Measurements from ENCODE around the gene ARHGDIA.

Gene ARHGDIA

DNA sequence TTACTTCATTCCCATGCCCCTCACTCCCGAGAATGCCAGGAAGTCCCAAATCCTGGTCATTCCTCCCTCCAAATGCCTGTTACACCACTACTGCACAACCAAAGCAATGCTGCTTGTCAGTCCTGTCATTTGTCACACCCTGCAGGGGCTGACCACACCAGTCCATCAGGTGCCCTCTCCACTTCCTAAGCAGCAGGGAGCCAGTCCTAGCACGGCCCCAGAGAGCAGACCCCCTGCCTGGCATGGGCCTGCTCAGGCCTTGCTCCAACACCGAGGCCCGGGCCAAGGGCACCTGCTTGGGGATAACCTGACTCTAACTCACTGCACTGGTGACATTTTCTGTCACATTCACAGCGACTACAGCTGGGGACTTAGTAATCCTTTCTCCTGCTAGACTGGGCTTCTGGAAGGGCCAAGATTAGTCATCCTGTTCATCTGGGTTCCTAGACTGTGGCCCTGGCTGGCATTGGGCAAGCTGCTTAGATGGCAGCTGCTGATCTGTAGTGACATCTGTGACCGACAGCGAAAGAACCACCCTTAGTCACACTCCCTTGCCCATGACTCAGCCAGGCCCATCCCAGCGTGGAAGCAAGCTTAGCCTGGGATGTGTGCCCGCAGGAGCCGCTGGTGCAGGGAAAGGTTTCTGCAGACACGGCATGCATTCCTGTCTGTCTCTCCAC lies 14.9 kb upstream of the ARHGDIA start:
- DNase-seq = no peak

DNA sequence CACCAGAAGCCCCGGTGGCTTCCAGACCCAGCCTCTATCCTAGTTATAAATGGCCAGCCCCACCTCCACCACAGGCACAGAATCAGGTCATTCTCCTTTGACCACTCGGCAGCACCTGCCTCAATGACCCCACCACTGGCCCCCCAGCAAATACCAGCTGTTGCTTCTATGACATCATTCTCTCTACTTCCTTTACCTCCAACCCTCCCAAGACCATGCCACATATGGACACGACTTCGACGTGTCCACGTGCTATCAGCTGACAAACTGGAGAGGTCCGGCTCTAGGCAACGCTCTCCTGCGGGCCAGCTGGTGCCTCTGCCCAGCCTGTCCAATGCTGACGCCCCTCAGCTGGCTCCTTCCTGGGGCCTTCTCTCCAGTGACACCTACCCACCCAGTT lies 14.3 kb upstream of the ARHGDIA start:
- DNase-seq = no peak

DNA sequence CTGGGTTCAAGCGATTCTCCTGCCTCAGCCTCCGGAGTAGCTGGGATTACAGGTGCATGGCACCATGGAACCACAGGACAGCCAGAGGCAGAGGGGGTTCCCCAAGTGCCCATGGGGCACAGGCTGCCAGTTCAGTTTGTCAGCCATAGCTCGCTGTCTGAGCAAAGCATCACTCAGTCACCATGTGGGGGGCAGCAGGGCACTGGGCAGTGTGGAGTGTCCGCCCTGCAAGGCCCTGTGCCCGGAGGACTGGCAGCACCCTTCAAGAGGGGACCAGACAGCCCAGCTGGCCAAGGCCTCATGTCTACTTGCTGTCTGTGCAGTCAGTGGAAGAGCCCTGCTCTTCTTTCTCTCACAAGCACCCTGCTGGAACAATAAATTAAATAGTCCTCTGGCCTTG lies 13.8 kb upstream of the ARHGDIA start:
- DNase-seq = no peak

DNA sequence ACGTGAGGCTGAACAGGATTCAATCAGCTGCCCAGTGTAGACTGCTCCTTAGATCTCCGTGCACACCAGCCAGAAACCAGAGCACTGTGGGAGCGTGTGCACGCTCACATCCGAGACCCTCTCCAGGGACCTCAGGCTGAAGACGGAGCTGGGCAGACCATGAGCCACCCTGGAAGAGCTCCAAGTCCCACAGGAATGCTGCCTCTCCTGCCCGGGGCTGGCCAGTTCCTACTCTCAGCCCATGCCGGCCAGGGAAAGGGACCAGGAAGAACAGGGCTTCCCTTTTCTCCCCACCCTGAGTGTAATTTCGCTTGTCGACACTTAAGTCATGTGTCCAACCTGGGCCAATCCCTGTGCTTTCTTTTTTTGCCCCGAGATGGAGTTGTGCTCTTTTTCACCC lies 13.4 kb upstream of the ARHGDIA start:
- no peak for DNase-seq

DNA sequence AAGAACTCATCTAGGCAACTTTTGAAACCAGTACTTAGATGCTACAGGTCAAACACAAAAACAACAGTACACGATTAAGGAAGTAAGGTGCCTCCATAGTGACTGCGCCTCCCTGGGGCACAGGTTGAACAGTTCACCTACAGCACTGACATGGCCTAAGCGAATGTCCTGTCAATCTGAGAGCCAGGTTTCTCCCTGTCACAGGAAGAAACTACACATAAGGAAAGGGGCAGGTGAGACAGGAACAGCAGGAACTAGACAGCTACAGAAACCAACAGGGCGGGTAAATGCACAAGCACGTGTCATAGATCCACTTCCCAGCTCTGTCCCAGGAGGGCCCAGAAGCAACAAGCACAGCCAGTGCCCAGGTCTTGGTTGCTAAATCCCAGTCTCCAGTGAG lies 8.0 kb upstream of the ARHGDIA start:
- DNase-seq = no peak

DNA sequence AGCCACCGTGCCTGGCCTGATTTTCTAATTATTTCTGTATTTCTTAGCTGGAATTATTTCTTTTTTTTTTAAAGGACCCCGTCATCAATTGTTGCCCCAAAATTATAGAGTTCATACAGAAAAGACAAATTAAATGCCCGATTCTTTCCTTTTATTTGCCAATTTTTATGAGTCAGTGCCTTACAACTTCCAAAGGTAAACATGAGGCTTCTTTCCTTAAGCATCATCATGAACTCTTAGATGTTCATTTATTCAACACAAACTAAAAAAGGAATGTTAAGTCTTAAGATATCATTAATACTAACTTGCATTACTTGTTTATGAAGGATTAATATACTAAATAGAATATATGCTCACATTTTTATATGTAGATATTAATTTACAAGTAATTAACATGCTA lies 7.2 kb upstream of the ARHGDIA start:
- no peak for DNase-seq

DNA sequence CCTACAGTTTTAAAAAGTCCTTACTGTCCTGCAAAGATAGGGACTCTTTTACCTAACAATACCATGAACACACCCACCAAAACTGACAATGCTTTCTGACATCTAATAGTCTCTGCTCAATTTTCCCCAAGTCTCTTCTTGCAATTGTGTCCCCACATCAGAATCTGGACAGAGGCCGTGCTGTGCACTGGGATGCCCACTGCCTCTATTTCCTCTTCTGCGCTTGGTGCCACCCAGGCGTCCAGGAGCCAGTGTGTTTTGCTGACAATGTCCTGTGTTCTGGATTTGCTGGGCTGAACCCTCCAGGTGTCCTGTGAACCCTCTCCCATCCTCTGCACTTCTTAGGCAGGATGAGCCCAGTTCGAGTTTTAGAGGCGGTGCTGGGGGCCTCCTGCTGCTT lies 6.4 kb upstream of the ARHGDIA start:
- DNase-seq = no peak

DNA sequence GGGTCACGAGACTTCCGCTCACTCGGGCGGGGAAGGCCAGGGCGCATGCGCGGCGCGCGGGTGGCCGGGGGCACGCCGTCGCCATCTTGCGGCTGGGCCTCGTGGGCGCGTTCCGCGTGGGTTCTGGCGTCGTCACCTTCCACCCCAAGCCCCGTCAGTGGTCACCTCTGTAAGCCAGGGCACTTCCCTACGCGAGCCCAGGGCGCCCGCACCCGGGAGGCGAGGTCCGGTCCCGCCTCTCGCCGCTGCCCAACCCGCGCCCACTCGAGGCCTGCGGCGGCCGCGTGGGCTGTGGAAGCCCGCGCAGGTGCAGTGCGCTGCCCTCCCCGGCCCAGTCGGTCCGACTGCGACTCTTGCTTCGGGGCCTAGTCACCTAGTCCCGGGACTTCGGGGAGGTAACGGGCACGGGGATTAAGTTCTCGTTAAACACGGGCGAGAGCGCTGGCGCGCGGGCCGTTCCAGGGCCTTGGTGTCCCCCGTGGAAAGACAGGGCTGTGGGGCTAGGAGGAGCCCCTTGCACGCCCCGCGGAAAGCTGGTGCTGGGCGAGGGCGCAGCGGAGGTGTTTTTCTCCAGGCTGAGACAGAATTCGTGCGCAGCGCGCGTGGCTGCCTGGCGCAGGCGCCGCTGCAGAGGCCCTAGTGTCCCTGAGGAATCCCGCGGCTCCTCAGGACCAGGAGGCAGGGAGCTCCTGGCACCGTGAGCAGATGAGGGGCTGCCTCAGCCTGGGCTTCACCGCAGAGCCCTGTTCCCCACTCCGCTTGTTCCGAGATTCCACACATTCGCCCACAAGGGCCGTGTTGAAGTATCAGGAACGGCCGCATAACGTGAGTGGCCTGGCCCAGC lies 472 bp upstream of the ARHGDIA start:
- DNase-seq = peak; percentile 96

DNA sequence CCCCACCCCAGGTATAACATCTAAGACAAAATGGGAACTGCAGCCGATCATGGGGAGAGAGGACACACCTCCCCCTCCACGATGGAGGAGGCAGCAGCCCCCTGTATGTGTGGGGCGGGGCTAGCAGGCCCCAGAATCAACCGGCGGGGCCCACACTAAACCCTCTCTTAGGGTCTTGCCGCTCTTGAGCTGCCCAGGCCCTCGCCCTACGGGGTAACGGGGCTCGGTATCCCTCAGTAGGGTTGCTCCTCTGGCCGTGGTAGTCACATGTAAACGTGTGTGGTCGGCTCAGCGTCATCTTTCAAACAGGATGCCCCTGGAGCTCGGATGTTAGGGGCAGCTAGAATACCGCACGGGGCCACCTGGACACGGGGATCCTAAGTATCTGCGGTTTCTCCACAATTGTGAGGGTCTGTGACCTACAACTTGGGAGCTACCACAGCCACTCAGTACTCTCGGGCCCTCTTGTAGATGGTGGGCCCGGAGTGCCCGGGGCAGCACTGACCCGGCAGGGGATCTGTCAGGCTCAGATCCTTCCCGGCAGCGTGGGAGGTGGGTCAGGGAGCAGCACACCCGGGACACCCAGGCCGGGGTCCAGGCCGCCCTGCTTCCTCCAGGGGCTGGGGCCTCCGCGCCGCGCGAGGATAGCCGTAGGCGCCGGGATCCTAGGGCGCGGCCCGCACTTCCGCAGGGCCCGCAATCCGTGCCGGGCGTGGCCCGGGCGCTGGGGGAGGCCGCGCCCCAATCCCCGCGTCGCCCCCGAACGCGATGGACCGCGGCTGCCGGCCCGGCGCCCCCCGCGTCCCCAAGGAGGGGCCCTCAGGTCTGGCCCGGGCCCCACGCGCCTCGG lies 781 bp downstream of the ARHGDIA start:
- peak; percentile 57 for DNase-seq

DNA sequence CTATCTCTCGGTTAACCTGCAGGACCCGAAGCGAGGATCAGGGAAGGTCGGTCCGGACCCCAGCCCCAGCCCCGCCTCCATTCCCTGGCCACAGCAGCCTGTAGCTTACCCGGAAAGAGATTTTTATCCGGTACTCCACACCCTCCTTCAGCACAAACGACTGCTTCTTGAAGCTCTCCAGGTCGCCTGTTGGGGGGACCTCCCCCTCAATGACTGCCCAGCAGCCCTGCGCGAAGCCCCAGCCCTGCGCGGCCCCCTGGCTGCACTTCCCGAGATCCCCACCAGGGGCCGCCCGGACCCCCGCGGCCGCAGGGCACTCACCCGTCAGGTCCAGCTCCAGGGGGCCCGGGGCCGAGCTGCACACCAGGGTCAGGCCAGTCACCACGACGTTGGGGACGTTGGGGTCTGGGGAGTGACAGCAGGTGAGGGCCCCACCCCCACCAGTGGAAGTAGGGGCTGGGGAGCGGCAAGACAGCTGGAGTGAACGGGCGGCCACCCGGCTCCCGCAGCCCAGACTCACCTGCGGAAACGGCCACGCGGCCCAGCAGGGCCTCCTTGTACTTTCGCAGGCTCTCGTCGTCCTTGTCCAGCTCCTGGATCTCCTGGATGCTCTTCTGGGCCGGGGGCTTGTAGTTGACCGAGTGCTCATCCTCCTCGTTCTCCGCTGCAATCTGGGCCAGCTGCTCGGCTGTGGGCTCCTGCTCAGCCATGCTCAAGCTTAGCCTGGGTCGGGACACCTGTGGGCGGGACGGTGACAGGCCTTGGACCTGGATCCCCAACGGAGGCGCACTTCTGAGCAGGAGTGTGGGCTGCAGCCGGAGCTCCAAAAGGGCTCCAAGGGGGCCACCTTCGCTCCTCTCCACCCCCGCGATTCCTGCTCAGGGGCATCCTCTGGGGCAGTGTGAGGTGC lies 1.7 kb downstream of the ARHGDIA start:
- peak; percentile 40 for DNase-seq

DNA sequence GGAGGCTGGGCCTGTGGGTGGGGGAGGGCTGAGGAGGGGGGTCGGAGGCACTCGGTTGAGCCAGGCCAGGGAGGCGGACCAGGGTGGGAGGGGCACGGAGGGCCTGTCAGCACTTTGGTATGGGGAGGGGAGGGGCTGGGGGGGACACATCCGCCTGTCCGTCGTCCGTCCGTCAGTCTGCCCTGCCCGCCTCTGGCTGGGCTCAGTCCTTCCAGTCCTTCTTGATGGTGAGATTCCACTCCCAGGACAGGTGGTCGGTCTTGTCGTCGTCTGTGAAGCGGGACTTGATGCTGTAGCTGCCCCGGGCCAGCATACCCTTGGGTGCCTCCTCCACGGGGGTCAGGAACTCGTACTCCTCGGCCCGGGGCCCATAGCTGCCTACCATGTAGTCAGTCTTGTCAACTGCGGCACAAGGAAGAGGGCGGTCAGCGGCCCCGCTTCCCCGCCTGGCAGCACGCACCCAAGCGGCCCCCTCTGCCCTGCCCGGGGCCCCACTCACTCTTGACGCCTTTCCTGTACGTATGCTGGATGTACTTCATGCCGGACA lies 2.4 kb downstream of the ARHGDIA start:
- no peak for DNase-seq

DNA sequence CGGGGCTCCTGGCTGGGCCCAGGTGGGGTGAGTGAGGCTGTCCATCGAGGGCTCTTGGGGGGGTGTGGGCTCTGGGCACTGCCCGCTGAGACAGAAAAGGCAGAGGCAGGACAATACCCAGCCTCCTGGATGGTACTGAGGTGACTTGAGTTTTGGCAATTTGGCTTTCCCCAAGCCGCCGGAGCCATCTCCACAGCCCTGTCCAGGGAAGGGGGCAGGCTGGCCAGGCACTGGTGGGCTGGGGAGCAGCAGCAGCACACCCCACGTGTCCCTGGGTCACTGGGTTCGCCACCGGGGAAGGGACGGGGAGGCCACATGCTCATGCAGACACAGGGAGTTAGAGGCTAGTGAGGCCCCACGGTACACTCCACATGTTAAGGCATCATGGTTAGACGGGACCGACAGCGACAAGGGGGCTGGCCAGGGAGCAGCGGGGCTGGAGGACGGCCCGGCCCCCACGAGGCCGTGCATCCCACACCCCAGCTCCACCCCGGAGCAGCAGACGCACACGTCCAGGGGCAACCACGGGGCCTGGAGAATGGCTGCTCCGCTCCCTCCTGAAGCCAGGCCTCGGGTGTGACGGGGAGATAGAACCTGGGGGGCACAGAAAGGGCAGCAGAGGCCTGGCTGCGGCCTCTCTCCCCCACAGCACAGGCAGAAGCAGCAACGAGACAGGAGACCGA lies 3.0 kb downstream of the ARHGDIA start:
- no peak for DNase-seq

DNA sequence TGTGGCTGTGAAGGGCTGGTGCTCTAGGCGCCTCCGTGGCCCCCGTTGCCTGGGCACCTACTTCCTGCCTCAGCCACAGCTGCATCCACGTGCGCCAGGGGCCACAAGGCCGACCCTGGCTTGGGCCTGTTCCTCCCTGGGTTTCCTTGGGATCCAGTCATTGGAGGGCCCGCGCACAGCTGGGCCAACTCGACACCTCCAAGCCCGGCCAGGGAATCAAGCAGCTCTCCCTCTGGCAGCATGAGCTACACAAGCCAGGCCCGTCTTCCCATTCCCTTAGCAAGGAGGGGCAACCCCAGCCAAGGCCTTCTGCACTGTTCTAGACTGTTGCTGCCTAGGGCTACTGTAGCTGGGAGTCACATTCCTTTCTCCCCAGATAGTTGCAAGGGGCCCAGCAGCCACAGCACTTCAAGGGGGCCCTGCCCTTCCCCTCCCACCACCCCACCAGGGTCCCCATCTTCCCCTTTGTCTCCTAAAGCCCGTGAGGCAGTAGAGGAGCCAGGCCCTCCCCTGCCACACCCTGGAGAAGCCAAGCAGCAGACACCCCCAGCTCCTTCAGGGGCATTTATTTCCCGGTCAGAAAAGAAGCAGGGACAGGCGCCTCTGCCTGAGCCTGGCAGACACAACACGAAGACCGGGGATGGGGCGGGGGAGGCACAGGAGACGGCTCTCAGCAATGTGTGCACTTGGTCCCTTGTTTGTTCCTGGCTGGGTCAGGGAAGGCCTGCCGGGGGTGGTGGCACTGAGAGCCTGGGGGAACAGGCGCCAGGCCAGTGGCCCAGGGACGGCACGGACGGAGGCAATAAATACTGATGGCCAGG lies 3.8 kb downstream of the ARHGDIA start:
- no peak for DNase-seq

DNA sequence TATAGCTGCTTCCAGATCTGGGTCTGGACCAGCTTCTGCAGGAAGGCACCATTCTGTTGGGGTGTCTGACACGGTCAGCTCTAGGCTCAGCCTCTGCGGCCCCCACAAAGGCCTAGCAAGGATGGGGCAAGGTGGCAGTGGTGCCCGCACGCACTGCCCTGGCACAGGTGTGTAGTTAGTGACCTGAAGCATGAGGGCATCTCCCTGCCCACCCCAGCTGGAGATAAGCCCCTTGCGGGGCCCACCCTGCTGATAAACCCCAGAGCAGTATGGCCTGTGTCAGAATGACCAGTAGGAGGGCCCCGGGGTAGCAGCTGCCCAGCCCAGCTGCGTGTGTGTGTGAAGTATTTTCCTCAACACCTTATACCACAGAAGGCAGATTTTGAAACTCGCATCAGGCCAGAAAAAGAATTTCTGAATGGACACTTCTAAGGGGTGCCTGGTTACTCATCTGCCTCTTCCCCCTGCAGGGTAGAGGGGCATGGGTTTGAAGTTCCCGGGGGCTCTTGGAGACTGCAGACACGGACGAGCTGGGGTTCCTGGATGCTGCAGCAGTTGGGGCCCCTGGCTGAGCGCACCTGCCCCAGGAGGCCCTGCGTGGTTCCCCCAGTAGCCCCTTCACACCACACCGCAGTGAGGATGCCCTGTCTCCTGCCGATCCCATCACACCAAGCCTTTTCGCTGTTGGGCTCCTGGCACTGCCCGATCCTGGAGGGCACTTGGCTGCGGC lies 4.5 kb downstream of the ARHGDIA start:
- DNase-seq = peak; percentile 37

DNA sequence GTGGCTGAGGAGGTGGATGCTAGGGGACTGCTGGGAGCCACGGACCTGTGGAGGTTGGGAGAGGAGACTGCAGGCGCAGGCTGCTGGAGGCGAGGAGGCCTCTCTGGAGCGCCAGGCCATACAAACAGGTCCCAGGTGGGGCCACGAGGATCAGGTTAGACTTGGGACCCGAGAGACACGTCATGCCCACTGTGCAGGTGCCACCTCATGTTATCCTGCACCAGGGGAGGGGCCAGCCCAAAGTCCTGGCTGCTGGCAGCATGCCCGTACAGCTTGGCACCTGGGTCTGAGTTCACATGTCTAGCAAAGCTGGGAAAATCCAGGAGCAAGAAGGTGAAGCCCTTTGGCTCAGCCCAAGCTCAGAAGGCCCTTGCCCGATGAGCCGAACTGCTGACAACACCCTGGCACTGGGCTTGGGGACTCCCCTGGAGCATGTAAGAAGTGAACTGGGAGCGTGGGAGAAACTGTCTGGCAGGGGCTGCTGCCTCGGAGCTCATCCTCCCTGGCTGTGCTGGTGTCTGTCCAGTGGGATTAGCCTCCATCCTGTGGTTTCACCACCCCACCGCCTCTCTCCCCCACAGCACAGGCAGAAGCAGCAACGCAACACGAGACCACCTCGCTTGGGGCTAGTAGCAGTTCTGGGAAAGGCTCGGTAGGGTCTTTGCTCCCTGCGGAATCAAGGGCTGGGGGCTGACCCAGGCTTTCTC lies 5.3 kb downstream of the ARHGDIA start:
- DNase-seq = peak; percentile 21

DNA sequence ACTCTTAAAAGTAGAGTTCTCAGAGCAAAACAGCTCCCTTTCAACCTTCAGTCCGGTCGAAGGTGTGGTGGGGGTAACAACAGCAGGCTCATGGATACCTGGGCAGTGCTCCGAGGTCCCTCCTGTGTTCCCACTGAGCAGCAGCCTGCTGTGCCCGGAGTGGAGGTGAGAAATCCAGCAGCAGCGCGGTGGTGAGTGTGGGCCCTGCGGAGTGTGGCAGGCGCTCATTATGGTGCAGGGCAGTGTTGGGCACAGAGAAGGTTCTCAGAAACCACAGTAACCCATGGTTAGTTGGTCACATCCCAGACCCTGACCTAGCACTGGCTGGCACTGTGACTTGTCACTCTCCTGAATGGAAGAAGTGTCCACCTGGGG lies 5.8 kb downstream of the ARHGDIA start:
- DNase-seq = no peak

DNA sequence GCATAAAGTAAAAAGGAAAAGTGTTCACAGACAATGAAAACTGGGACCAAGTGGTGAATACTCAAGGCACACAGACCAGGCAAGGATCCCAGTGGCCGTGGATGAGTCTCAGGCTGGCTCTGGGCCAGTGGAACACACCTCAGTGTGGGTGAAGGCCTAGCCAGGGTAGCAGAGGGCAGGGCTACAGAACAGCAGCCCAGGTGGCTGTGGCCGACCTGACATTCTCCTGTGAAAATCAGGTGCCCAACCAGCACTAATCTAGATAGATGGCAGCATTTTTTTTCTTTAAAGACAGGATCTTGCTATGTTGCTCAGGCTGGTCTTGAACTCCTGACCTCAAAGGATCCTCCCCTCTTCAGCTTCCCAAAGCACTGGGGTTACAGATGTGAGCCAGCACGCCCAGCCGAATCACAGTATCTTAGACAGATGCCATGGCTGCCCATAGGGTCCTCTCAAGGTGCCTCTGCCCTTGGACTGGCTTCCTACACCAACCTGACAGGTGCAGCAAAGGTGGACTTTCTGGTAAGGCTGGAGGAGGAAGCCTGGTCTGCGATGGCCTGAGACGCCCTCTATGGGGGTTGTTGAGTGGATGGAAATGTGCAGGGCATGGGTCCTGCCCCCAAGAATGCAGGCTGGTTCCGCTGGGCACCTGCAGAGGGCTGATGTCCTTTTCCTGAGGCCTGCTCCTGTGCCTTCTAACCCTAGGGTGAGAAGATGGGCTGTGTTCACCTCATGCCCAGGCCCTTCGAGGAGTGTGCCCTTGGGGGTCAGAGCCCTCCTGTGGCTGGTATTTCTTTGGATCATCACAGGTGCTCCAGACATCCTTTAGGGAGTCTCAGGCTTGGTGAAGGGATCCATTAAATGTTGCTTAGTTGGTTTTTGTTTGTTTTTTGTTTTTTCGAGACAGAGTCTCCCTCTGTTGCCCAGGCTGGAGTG lies 7.0 kb downstream of the ARHGDIA start:
- DNase-seq = no peak

DNA sequence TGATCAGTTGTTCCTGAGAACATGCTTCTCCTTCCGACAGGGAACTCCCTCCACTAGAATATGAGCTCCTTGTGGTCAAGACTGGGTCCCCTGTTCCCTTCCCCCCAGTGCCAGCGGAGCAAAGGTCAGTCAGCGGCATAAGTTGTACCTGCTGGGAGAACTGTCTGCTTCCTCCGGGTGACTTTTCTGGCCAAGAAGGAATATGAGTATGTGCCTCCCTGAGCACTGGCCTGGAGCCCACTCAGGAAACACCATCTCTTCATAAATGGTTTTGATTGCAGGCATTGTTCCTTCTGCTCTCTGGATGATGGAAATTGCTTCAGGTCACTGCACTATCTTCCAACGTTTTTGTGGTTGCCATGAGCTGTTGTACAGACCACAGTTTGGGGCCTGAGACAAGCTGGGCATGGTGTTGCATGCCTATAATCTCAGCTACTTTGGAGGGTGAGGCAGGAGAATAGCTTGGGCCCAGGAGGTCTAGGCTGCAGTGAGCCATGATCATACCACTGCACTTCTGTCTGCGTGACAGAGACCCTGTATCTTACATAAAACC lies 7.9 kb downstream of the ARHGDIA start:
- no peak for DNase-seq
